ENCODE results near the gene ADRB2. TPM values are rescaled to one million over a fixed set of nuclear protein-coding genes. Genes with fewer than 3 reads are reported as not detected.

ADRB2 gene
- total and polyA plus RNA-seq, 2 of the 13 experiments (the other 11 are each of a cell fraction or from before 2014, with no cell fraction given) = not detected

DNA sequence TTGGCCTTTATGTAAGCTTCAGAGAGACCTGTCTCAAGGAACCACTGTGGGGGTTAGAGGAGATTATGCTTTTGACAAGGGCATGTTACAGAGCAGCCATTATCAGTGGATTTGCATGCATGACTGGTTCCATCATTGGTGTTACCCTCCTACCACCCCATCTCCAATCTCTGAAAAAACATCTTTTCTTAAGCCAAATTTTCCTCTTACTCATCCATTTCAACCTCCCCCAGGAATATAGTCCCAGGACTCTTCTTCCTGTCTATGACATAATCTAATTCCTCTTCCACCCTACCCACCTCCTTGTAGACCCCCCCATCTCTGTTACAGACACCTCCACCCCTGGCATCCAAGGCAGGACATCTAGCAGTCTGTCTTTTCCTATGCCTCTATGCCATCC lies 33.1 kb upstream of the ADRB2 start:
- TF ChIP-seq, protein P1, sequence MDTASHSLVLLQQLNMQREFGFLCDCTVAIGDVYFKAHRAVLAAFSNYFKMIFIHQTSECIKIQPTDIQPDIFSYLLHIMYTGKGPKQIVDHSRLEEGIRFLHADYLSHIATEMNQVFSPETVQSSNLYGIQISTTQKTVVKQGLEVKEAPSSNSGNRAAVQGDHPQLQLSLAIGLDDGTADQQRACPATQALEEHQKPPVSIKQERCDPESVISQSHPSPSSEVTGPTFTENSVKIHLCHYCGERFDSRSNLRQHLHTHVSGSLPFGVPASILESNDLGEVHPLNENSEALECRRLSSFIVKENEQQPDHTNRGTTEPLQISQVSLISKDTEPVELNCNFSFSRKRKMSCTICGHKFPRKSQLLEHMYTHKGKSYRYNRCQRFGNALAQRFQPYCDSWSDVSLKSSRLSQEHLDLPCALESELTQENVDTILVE (CRISPR knock-in tag; IDR thresholded peaks at IDR 0.05) = no peak
- TF ChIP-seq ZNF709 (CRISPR knock-in tag; IDR thresholded peaks at IDR 0.05) = no peak
- no peak for TF ChIP-seq PPARG (CRISPR knock-in tag; conservative IDR thresholded peaks at IDR 0.05)
- peak; percentile 46 for TF ChIP-seq ATF7 (IDR thresholded peaks at IDR 0.05)
- no peak for TF ChIP-seq ATF7 (CRISPR knock-in tag; IDR thresholded peaks at IDR 0.05)
- TF ChIP-seq, protein P2, sequence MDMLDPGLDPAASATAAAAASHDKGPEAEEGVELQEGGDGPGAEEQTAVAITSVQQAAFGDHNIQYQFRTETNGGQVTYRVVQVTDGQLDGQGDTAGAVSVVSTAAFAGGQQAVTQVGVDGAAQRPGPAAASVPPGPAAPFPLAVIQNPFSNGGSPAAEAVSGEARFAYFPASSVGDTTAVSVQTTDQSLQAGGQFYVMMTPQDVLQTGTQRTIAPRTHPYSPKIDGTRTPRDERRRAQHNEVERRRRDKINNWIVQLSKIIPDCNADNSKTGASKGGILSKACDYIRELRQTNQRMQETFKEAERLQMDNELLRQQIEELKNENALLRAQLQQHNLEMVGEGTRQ (IDR thresholded peaks at IDR 0.05; ENCODE audit: low read depth, low read length) = no peak
- TF ChIP-seq, protein P2 (CRISPR knock-in tag; IDR thresholded peaks at IDR 0.05; ENCODE audit: borderline replicate concordance) = no peak
- TF ChIP-seq ZSCAN31 (CRISPR knock-in tag; IDR thresholded peaks at IDR 0.05; ENCODE audit: low read depth) = no peak
- Histone ChIP-seq H3K4me3 (replicated peaks in 1 of 3; ENCODE audit: insufficient read depth in 1 of 3, low read depth in 2 of 3, low read length in 3 of 3) (no peak overlapping the region), H3K9ac (ENCODE audit: insufficient read depth, low read depth, low read length) (no peak overlapping the region), H4K20me1 (ENCODE audit: insufficient read depth, low read length) (no peaks in the 10 kb centered on the region), H3K36me3 (replicated peaks in 1 of 2; ENCODE audit: control insufficient read depth in 1 of 2, insufficient read depth in 2 of 2, low read length in 2 of 2) (no peaks in the 10 kb centered on the region), H3K27me3 (ENCODE audit: control insufficient read depth in 1 of 2, insufficient read depth in 2 of 2, low read length in 2 of 2) (no peaks in the 10 kb centered on the region), H3K9me3 (ENCODE audit: low read length) (no peaks in the 10 kb centered on the region), H3K4me1 (ENCODE audit: insufficient read depth, low read length) (no peaks in the 10 kb centered on the region), H3K27ac (ENCODE audit: extremely low read length, insufficient read depth, low read length) (no peak overlapping the region), H3K4me2 (ENCODE audit: low read depth, low read length) (no peak overlapping the region), H2AFZ (ENCODE audit: low read length) (no peak overlapping the region), H3K79me2 (ENCODE audit: insufficient read depth, low read length) (no peaks in the 10 kb centered on the region)
- BruUV-seq (replicated peaks) = no TSS peak
- ATAC-seq (no peak), FAIRE-seq (no peak), DNase-seq (ENCODE audit: low spot score) (no peak)
- in situ Hi-C loops (cut with HindIII; ENCODE audit: extremely low pct_ligation_motif_present, low pct_unique_long_range_greater_than_20kb) (no loop called here), intact Hi-C loops (cut with micrococcal nuclease; ENCODE audit: unreplicated experiment) (no loop called here)
- POLR2A ChIA-PET = no interaction called here
- CTCF ChIA-PET (ENCODE audit: low intra/inter-chr PET ratio, low total read pairs) = no interaction called here

All from HepG2 (cell line).